Measurements from ENCODE around the gene JAZF1.

JAZF1 gene

GRCh38 chr7:28173531-28173930 lies 7.1 kb downstream of the JAZF1 start:
- H3K27me3 ChIP-seq (ENCODE audit: insufficient read depth, low read depth): no peaks in the 10 kb centered on the region
- TF ChIP-seq, protein P1, sequence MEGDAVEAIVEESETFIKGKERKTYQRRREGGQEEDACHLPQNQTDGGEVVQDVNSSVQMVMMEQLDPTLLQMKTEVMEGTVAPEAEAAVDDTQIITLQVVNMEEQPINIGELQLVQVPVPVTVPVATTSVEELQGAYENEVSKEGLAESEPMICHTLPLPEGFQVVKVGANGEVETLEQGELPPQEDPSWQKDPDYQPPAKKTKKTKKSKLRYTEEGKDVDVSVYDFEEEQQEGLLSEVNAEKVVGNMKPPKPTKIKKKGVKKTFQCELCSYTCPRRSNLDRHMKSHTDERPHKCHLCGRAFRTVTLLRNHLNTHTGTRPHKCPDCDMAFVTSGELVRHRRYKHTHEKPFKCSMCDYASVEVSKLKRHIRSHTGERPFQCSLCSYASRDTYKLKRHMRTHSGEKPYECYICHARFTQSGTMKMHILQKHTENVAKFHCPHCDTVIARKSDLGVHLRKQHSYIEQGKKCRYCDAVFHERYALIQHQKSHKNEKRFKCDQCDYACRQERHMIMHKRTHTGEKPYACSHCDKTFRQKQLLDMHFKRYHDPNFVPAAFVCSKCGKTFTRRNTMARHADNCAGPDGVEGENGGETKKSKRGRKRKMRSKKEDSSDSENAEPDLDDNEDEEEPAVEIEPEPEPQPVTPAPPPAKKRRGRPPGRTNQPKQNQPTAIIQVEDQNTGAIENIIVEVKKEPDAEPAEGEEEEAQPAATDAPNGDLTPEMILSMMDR (conservative IDR thresholded peaks at IDR 0.05; ENCODE audit: low read depth, low read length): no peak
- no peak overlapping the region for H3K4me2 ChIP-seq
- H3K9ac ChIP-seq: no peak overlapping the region
- H3K4me3 ChIP-seq (IDR thresholded peaks at IDR 0.05; ENCODE audit: insufficient read depth, low read depth, low read length): no peak overlapping the region
- peaks cover 62% of the 10 kb centered on the region for H3K4me1 ChIP-seq (ENCODE audit: low read depth, poor library complexity, severe bottlenecking)
- no peak overlapping the region for H3K27ac ChIP-seq
- no peak overlapping the region for H2AFZ ChIP-seq (ENCODE audit: low read depth)
- H3K79me2 ChIP-seq (ENCODE audit: insufficient read depth, low read depth): peaks cover 50% of the 10 kb centered on the region
- H4K20me1 ChIP-seq (ENCODE audit: insufficient read depth): no peaks in the 10 kb centered on the region; the same call in 1 of the 2 replicates
- no peaks in the 10 kb centered on the region for H3K36me3 ChIP-seq (ENCODE audit: insufficient read depth)

GRCh38 chr7:28172958-28173357 lies 7.6 kb downstream of the JAZF1 start:
- Histone ChIP-seq H3K4me1 (ENCODE audit: low read depth, poor library complexity, severe bottlenecking) (peaks cover 62% of the 10 kb centered on the region), H3K79me2 (ENCODE audit: insufficient read depth, low read depth) (peaks cover 47% of the 10 kb centered on the region), H4K20me1 (ENCODE audit: insufficient read depth) (no peaks in the 10 kb centered on the region), H3K9ac (no peak overlapping the region), H2AFZ (ENCODE audit: low read depth) (no peak overlapping the region), H3K27ac (no peak overlapping the region), H3K36me3 (ENCODE audit: insufficient read depth) (no peaks in the 10 kb centered on the region), H3K4me2 (no peak overlapping the region), H3K27me3 (ENCODE audit: insufficient read depth, low read depth) (no peaks in the 10 kb centered on the region), H3K4me3 (IDR thresholded peaks at IDR 0.05; ENCODE audit: insufficient read depth, low read depth, low read length) (no peak overlapping the region)
- TF ChIP-seq, protein P1 (conservative IDR thresholded peaks at IDR 0.05; ENCODE audit: low read depth, low read length): no peak

- H3K36me3 ChIP-seq (ENCODE audit: insufficient read depth): no peaks in the 10 kb centered on the region
These were observed 9.9 kb downstream of the JAZF1 start for GRCh38 chr7:28170701-28171100.

DNA sequence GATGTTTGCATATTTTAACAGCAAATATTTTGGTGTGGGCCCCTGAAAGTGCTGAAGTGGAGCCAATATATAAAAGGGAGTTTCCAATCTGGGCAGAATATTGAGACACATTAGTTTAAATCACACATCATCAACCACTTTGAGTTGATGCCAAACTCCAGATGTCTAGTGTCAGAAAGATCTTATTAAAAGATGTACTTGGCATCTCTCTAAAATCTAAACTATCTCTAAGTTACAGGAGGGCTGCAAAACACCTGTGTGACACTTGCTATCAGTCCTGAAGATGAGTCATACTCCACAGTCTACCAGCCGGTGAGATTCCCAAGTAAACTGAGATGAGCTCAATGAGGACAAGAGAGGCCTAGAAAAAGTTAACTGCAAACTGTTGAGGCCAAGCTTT lies 11.4 kb downstream of the JAZF1 start:
- Histone ChIP-seq H4K20me1 (ENCODE audit: insufficient read depth) (no peaks in the 10 kb centered on the region), H3K4me2 (peak overlapping the region; percentile 59), H3K9ac (peak overlapping the region; percentile 17; the same call in 1 of the 2 replicates), H3K4me3 (IDR thresholded peaks at IDR 0.05; ENCODE audit: insufficient read depth, low read depth, low read length) (no peak overlapping the region), H3K36me3 (ENCODE audit: insufficient read depth) (no peaks in the 10 kb centered on the region), H2AFZ (ENCODE audit: low read depth) (no peak overlapping the region), H3K79me2 (ENCODE audit: insufficient read depth, low read depth) (peaks cover 58% of the 10 kb centered on the region), H3K27me3 (ENCODE audit: insufficient read depth, low read depth) (no peaks in the 10 kb centered on the region), H3K4me1 (ENCODE audit: low read depth, poor library complexity, severe bottlenecking) (peaks cover 78% of the 10 kb centered on the region), H3K27ac (peak overlapping the region; percentile 74)
- TF ChIP-seq, protein P1 (conservative IDR thresholded peaks at IDR 0.05; ENCODE audit: low read depth, low read length): no peak

More at GRCh38 chr7:28170701-28171100, 9.9 kb downstream of the JAZF1 start:
- Histone ChIP-seq H3K9ac (no peak overlapping the region), H3K4me3 (IDR thresholded peaks at IDR 0.05; ENCODE audit: insufficient read depth, low read depth, low read length) (no peak overlapping the region), H3K4me1 (ENCODE audit: low read depth, poor library complexity, severe bottlenecking) (peaks cover 76% of the 10 kb centered on the region), H3K27me3 (ENCODE audit: insufficient read depth, low read depth) (no peaks in the 10 kb centered on the region), H3K79me2 (ENCODE audit: insufficient read depth, low read depth) (peaks cover 54% of the 10 kb centered on the region), H3K4me2 (peak overlapping the region; percentile 59; the same call in 1 of the 2 replicates), H4K20me1 (ENCODE audit: insufficient read depth) (no peaks in the 10 kb centered on the region), H3K27ac (no peak overlapping the region), H2AFZ (ENCODE audit: low read depth) (no peak overlapping the region)
- TF ChIP-seq, protein P1 (conservative IDR thresholded peaks at IDR 0.05; ENCODE audit: low read depth, low read length): no peak
